CD14-positive monocyte (primary cell): Measurements from ENCODE around the gene AKR1B1. TPM values are rescaled to one million over a fixed set of nuclear protein-coding genes. Genes with fewer than 3 reads are reported as not detected.
A peak's percentile ranks its signal among the peaks of the same experiment; 100 is the strongest.

Experiments
- DNase-seq, 3 donors: peaks; one replicate each; pipeline ENCODE4 v3.0.0-alpha.2; 2011 to 2022
- H2AFZ ChIP-seq: 2 replicates; pipeline ENCODE4 v1.6.0; 2012; ENCODE audit warnings: mild to moderate bottlenecking, low read depth, low read length, inconsistent platforms; ENCODE audit not compliant: insufficient read depth, poor library complexity, severe bottlenecking
- H3K27ac ChIP-seq, 2 donors: 1 replicate in 1 of 2; 2 replicates in 1 of 2; pipeline ENCODE4 v1.5.1; 2012 to 2013; ENCODE audit warnings: low read length in 2 of 2, control low read depth in 1 of 2, inconsistent platforms in 1 of 2, low read depth in 1 of 2, mild to moderate bottlenecking in 1 of 2
- H3K27me3 ChIP-seq, 2 donors: one replicate each; pipeline versions ENCODE4 v1.6.0 to v1.6.1; 2011 to 2013; ENCODE audit warnings: low read length in 2 of 2; ENCODE audit not compliant: control insufficient read depth in 2 of 2, insufficient read depth in 2 of 2
- H3K36me3 ChIP-seq, 2 donors: replicated peaks in 1 of 2; 1 replicate in 1 of 2; 2 replicates in 1 of 2; pipeline versions ENCODE4 v1.5.1 to v1.6.1; 2012 to 2013; ENCODE audit warnings: low read length in 2 of 2, control low read depth in 1 of 2, inconsistent platforms in 1 of 2, mild to moderate bottlenecking in 1 of 2; ENCODE audit not compliant: insufficient read depth in 2 of 2, control insufficient read depth in 1 of 2
- H3K4me1 ChIP-seq, 2 donors: 1 replicate in 1 of 2; 2 replicates in 1 of 2; pipeline versions ENCODE4 v1.5.1 to v1.6.1; 2012 to 2013; ENCODE audit warnings: low read length in 2 of 2, control low read depth in 1 of 2, inconsistent platforms in 1 of 2, mild to moderate bottlenecking in 1 of 2, moderate library complexity in 1 of 2; ENCODE audit not compliant: insufficient read depth in 2 of 2, control insufficient read depth in 1 of 2
- H3K4me2 ChIP-seq: replicated peaks from 2 replicates; pipeline ENCODE3; 2012; ENCODE audit warnings: low read length, moderate library complexity, mild to moderate bottlenecking; ENCODE audit not compliant: poor library complexity, severe bottlenecking; ENCODE audit errors: extremely low read depth
- H3K4me3 ChIP-seq, 3 experiments: fragments of 200-600 bp in 1 of 3; sonication (generic) in 1 of 3; replicated peaks in 1 of 3; 1 replicate in 2 of 3; 2 replicates in 1 of 3; pipeline ENCODE4 v1.5.1; 2011 to 2013; ENCODE audit warnings: low read length in 3 of 3, mild to moderate bottlenecking in 3 of 3, control low read depth in 2 of 3, low read depth in 2 of 3, inconsistent platforms in 1 of 3, moderate library complexity in 1 of 3
- H3K79me2 ChIP-seq: 2 replicates; pipeline ENCODE4 v1.6.0; 2012; ENCODE audit warnings: mild to moderate bottlenecking, control low read depth, inconsistent platforms, low read length, moderate library complexity; ENCODE audit not compliant: insufficient read depth
- H3K9ac ChIP-seq: 2 replicates; pipeline ENCODE4 v1.6.0; 2017; ENCODE audit warnings: low read length, mild to moderate bottlenecking; ENCODE audit not compliant: insufficient read depth, poor library complexity, severe bottlenecking
- H3K9me3 ChIP-seq, 2 donors: replicated peaks in 1 of 2; 1 replicate in 1 of 2; 2 replicates in 1 of 2; pipeline versions ENCODE4 v1.5.1 to v1.6.1; 2012 to 2013; ENCODE audit warnings: low read length in 2 of 2, control low read depth in 1 of 2; ENCODE audit not compliant: control insufficient read depth in 1 of 2, insufficient read depth in 1 of 2
- H4K20me1 ChIP-seq: 2 replicates; pipeline ENCODE4 v1.6.0; 2012; ENCODE audit warnings: mild to moderate bottlenecking, low read length, control low read depth, moderate library complexity; ENCODE audit not compliant: insufficient read depth
- H3K27ac Mint-ChIP-seq, 7 donors: one replicate each; pipeline ENCODE4 v1.8.0; 2020; ENCODE audit warnings: mild to moderate bottlenecking in 7 of 7, mixed read lengths in 7 of 7, moderate library complexity in 6 of 7, inconsistent platforms in 2 of 7
- H3K27me3 Mint-ChIP-seq, 3 donors: one replicate each; pipeline ENCODE4 v1.8.0; 2021 to 2022; ENCODE audit warnings: low read depth in 3 of 3, mild to moderate bottlenecking in 3 of 3, mixed read lengths in 3 of 3, moderate library complexity in 3 of 3, inconsistent platforms in 1 of 3
- H3K36me3 Mint-ChIP-seq, 2 donors: one replicate each; pipeline ENCODE4 v1.8.0; 2020; ENCODE audit warnings: mixed read lengths in 2 of 2, inconsistent platforms in 1 of 2, mild to moderate bottlenecking in 1 of 2
- H3K4me1 Mint-ChIP-seq: one replicate; pipeline ENCODE4 v1.8.0; 2020; ENCODE audit warnings: mild to moderate bottlenecking, mixed read lengths
- H3K4me3 Mint-ChIP-seq, 2 donors: one replicate each; pipeline ENCODE4 v1.8.0; 2020; ENCODE audit warnings: mild to moderate bottlenecking in 2 of 2, mixed read lengths in 2 of 2, moderate library complexity in 1 of 2
- H3K9me3 Mint-ChIP-seq, 7 donors: one replicate each; pipeline ENCODE4 v1.8.0; 2020 to 2022; ENCODE audit warnings: mixed read lengths in 7 of 7, mild to moderate bottlenecking in 6 of 7, moderate library complexity in 6 of 7, inconsistent platforms in 2 of 7
- WGBS: methylation state at CpG from one replicate; pipeline ENCODE4 v1.1.5; 2013; ENCODE audit warnings: missing lambda C conversion rate; ENCODE audit not compliant: insufficient coverage; 5-methylcytosine and 5-hydroxymethylcytosine counted together
- intact Hi-C, 2 donors: fragments of 100-400 bp; cut with micrococcal nuclease; formaldehyde crosslinking; loops; one replicate each; pipeline versions ENCODE4 v1.15.0 to v1.15.1; 2023
- polyA plus RNA-seq, 3 donors: library from polyadenylated mRNA; depleted of rRNA in 1 of 3; unstranded in 2 of 3; stranded (reverse) in 1 of 3; fragments of 300-500 nt in 2 of 3; fragments of >200 nt in 1 of 3; fragmentation: Illumina TruSeq in 2 of 3; gene quantifications; 1 replicate in 2 of 3; 2 replicates in 1 of 3; pipeline ENCODE4 v1.2.3, GENCODE V29; 2012 to 2021
- TF ChIP-seq, protein P1 (sequence below): fragments of 200-600 bp; IDR thresholded peaks from one replicate; pipeline ENCODE4 v1.8.0; 2022; ENCODE audit warnings: antibody characterized with exemption, mild to moderate bottlenecking

The AKR1B1 gene
- polyA plus RNA-seq, 3 donors: 50.1 to 66.4 (median 62.6) TPM

- no peak overlapping the region for H3K4me3 Mint-ChIP-seq
- Histone ChIP-seq H3K79me2 (no peaks in the 10 kb centered on the region), H3K9ac (no peak overlapping the region), H3K27me3 (no peaks in the 10 kb centered on the region), H3K4me1 (peaks cover 12% of the 10 kb centered on the region in 2 donors), H3K4me3 (no peak overlapping the region), H4K20me1 (no peaks in the 10 kb centered on the region), H3K36me3 (no peaks in the 10 kb centered on the region), H3K4me2 (no peak overlapping the region), H3K9me3 (no peaks in the 10 kb centered on the region), H2AFZ (no peak overlapping the region), H3K27ac (no peak overlapping the region)
- H3K9me3 Mint-ChIP-seq: peaks cover 0 to 3% (median 3%) of the 10 kb centered on the region in 7 donors
- peaks cover 13% of the 10 kb centered on the region for H3K4me1 Mint-ChIP-seq
- no peak for DNase-seq
- no peak overlapping the region for H3K27ac Mint-ChIP-seq
- TF ChIP-seq, protein P1, sequence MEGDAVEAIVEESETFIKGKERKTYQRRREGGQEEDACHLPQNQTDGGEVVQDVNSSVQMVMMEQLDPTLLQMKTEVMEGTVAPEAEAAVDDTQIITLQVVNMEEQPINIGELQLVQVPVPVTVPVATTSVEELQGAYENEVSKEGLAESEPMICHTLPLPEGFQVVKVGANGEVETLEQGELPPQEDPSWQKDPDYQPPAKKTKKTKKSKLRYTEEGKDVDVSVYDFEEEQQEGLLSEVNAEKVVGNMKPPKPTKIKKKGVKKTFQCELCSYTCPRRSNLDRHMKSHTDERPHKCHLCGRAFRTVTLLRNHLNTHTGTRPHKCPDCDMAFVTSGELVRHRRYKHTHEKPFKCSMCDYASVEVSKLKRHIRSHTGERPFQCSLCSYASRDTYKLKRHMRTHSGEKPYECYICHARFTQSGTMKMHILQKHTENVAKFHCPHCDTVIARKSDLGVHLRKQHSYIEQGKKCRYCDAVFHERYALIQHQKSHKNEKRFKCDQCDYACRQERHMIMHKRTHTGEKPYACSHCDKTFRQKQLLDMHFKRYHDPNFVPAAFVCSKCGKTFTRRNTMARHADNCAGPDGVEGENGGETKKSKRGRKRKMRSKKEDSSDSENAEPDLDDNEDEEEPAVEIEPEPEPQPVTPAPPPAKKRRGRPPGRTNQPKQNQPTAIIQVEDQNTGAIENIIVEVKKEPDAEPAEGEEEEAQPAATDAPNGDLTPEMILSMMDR: no peak
- H3K36me3 Mint-ChIP-seq: no peaks in the 10 kb centered on the region
- intact Hi-C loops: no loop called here
- no CpG with 5 or more reads among the region's 2 CpGs for WGBS
- H3K27me3 Mint-ChIP-seq: peaks cover 3 to 7% (median 6%) of the 10 kb centered on the region in 3 donors
Measured at GRCh38 chr7:134427896-134428295, 31.0 kb downstream of the AKR1B1 start.

DNA sequence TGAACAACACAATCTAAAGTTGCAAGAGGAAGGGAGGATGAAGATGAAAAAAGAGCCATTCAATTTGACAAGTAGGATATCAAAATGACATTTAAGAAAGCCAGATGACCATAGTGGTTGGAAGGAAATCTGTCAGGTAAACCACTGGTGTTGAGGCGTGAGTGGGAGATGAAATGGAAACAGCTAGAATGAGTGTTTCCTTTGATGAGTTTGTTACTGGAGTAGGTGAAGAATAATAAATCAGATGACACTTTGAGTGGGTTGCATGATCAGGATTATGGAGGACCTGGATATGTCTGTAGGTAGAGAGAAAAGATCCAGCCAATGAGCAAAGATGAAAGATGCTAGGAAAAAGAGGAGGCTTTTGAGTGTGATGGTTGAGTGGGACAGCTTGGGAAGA lies 33.1 kb downstream of the AKR1B1 start:
- H3K9ac ChIP-seq: no peak overlapping the region
- H3K36me3 ChIP-seq: no peaks in the 10 kb centered on the region
- no peak overlapping the region for H3K4me2 ChIP-seq
- H3K36me3 Mint-ChIP-seq: no peaks in the 10 kb centered on the region
- H3K79me2 ChIP-seq: no peaks in the 10 kb centered on the region
- no peak for DNase-seq
- 85% methylated on average over 1 of the region's 1 CpG for WGBS
- H3K27ac Mint-ChIP-seq: peak overlapping the region in 1 of 7 donors; percentile 7
- H3K4me1 Mint-ChIP-seq: no peaks in the 10 kb centered on the region
- no peak overlapping the region for H2AFZ ChIP-seq
- H3K9me3 Mint-ChIP-seq: peaks cover 0 to 3% (median 3%) of the 10 kb centered on the region in 7 donors
- no peaks in the 10 kb centered on the region for H3K9me3 ChIP-seq
- TF ChIP-seq, protein P1: no peak
- H3K4me1 ChIP-seq: no peaks in the 10 kb centered on the region
- H3K27me3 ChIP-seq: no peaks in the 10 kb centered on the region
- no peak overlapping the region for H3K4me3 ChIP-seq
- H3K27ac ChIP-seq: no peak overlapping the region
- H3K27me3 Mint-ChIP-seq: peaks cover 2 to 7% (median 5%) of the 10 kb centered on the region in 3 donors
- H3K4me3 Mint-ChIP-seq: no peak overlapping the region
- H4K20me1 ChIP-seq: no peaks in the 10 kb centered on the region
- intact Hi-C loops: no loop called here
